Measurements from ENCODE around the gene ATG9B. TPM values are rescaled to one million over a fixed set of nuclear protein-coding genes. Genes with fewer than 3 reads are reported as not detected.

The ATG9B gene
- total and polyA plus RNA-seq, 5 donors: 0.18 to 0.43 (median 0.23) TPM; not detected in 2

DNA sequence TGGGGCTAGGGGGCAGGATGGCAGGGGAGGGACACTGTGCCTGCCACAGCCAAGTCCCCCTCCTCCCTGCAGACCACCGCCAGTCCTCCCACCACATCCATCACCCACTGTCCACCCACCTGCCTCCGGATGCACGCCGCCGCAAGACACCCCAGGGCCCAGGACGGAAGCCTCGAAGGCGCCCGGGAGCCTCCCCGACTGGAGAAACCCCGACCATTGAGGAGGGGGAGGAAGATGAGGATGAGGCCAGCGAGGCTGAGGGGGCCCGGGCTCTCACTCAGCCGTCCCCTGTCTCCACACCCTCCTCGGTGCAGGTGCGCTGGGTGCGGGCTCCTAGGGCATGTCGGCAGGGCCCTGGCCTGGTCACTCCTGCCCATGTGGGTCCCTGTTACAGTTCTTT, 40.2 kb upstream of the ATG9B start:
- H3K27me3 ChIP-seq (ENCODE audit: control insufficient read depth, insufficient read depth): no peaks in the 10 kb centered on the region
- H3K27ac ChIP-seq (ENCODE audit: low read length): no peak overlapping the region
- intact Hi-C loops (cut with DNase I): no loop called here
- 96% methylated on average over 18 of the region's 18 CpGs for WGBS
- no peak overlapping the region for H3K4me3 ChIP-seq (ENCODE audit: low read length)
- DNase-seq (no peak), ATAC-seq (no peak)
- H3K9me3 ChIP-seq (ENCODE audit: control insufficient read depth, low read length): no peaks in the 10 kb centered on the region
- H3K4me1 ChIP-seq (ENCODE audit: control insufficient read depth, insufficient read depth, low read length): no peaks in the 10 kb centered on the region

DNA sequence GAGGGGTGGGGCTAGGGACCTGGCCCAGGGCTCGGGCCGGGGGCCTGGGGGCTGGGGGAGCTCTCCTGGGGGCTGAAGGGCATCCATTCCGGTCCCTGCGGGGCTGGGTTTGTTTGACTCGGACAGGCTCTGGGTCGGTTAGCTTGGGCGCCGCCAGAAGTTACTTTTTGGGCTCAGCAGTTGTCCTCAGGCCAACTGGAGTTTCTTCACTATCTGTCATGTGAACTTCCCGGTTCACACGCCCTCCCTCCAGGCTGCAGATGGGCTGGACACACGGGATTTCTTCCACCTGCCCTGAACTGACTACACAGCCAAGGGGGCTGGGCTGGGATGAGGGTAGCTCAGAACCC, 38.9 kb upstream of the ATG9B start:
- H3K9me3 ChIP-seq (ENCODE audit: control insufficient read depth, low read length): no peaks in the 10 kb centered on the region
- H3K4me3 ChIP-seq (ENCODE audit: low read length): no peak overlapping the region
- DNase-seq (no peak), ATAC-seq (no peak)
- H3K4me1 ChIP-seq (ENCODE audit: control insufficient read depth, insufficient read depth, low read length): no peaks in the 10 kb centered on the region
- no peaks in the 10 kb centered on the region for H3K27me3 ChIP-seq (ENCODE audit: control insufficient read depth, insufficient read depth)
- 36% methylated on average over 11 of the region's 11 CpGs for WGBS
- H3K27ac ChIP-seq (ENCODE audit: low read length): peak overlapping the region; percentile 25
- intact Hi-C loops (cut with DNase I): no loop called here

DNA sequence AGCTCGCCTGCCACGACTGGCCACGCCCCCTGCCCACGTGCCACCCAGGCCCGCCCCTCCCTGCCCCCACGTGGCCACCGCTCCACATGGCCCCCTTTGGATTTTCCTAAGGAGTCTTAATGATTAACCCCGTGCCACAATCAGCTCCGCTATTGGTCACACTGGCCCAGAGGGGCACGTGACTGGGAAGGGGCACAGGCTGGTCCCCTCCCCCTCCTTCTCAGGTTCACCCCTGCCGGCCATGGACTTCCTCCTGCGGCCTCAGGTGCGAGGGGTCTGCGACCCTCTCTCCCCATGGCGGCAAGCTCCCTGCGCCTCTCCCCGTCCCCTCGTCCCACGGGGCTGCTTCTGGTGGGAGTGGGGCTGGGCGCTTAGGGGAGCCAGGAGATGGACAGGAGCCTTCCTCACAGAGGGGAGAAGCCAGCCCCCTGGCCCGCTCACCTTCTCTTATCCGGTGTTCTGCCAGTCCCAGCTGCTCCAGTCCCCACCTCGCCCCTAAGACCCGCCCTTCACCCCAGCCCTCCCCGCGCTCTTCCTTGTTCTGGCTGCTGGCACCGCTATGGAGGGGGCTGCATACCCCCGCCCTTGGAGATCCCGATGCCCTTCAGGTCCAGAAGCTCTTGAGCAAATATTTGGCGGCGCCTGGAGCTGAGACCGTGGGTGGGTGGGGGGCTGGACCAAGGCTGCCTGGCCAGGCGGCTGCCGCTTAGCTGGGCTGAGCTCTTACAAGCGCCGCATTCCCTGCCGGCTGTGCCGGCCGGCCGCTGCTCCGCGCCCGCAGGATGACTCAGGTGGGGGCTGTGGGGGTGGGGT, 38.3 kb upstream of the ATG9B start:
- intact Hi-C loops (cut with DNase I): no loop called here
- peak overlapping the region; percentile 43 for H3K27ac ChIP-seq (ENCODE audit: low read length)
- no peaks in the 10 kb centered on the region for H3K9me3 ChIP-seq (ENCODE audit: control insufficient read depth, low read length)
- 51% methylated on average over 43 of the region's 43 CpGs for WGBS
- H3K4me3 ChIP-seq (ENCODE audit: low read length): no peak overlapping the region
- no peaks in the 10 kb centered on the region for H3K27me3 ChIP-seq (ENCODE audit: control insufficient read depth, insufficient read depth)
- H3K4me1 ChIP-seq (ENCODE audit: control insufficient read depth, insufficient read depth, low read length): no peaks in the 10 kb centered on the region
- peak in 1 of 2 donors; percentile 8 for ATAC-seq
- peak in 2 of 3 donors; percentile 63 to 80 for DNase-seq

DNA sequence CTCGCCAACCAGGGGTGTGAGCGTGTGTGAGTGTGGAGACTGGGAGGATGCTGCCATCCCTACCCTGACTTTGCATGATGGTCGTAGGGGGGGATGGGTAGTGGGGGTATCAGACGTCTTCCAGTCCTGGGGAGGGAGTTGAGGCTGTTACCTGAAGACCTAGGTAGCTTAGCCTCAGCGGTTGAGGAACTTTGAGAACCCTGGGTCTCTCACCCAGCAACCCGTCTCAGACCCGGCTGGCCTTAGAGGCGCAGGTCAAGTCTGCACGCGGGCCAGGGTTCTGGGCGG, 37.8 kb upstream of the ATG9B start:
- no peaks in the 10 kb centered on the region for H3K27me3 ChIP-seq (ENCODE audit: control insufficient read depth, insufficient read depth)
- H3K4me1 ChIP-seq (ENCODE audit: control insufficient read depth, insufficient read depth, low read length): peaks cover 2% of the 10 kb centered on the region
- ATAC-seq (no peak), DNase-seq (no peak)
- H3K27ac ChIP-seq (ENCODE audit: low read length): no peak overlapping the region
- H3K9me3 ChIP-seq (ENCODE audit: control insufficient read depth, low read length): no peaks in the 10 kb centered on the region
- intact Hi-C loops (cut with DNase I): no loop called here
- H3K4me3 ChIP-seq (ENCODE audit: low read length): no peak overlapping the region
- 78% methylated on average over 11 of the region's 11 CpGs for WGBS

DNA sequence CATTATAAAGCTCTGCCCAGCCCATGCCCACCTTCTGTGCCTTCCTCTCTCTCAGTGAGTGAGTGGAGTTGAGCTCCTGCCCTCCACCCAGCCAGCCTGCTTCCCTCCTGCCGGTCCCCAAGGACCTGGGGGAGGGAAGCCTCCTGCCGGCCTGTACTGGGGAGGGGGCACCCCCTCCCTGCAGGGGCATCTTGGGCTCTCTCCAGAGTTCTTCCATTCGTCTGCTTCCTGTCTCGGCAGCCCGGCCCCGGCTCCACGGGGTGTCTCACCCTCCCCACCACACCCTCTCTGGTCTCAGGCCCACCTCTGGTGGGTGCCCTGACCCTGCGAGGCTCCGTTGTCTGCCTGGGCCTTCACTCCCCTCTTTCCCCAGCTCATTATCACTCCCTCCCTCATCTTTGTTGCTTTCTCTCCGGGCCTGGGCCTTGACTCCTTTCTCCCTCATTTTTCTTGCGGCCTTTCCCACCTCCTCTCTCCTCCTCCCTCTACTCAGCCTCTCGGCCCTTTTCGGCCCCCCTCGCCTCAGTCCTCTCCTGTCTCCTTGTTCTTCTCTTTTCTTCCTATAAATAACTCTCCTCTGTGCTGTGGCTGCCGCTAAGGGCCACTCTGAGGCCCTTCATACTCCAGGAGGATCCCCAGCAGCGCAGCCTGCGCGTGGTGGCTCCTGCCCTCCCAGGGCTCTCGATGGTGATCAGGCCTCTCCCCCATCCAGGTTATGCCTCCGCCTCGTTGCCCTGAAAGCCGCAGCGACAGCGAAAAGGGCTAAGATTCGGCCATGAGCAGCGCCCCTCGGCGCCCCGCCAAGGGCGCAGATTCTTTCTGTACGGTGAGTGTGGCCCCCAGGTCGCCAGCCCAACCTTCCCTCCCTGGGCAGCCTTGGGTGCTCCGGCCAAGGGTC, 37.2 kb upstream of the ATG9B start:
- DNase-seq (peak in 1 of 3 donors; percentile 68), ATAC-seq (no peak)
- 57% methylated on average over 33 of the region's 33 CpGs for WGBS
- intact Hi-C loops (cut with DNase I): no loop called here
- Histone ChIP-seq H3K4me1 (ENCODE audit: control insufficient read depth, insufficient read depth, low read length) (peaks cover 4% of the 10 kb centered on the region), H3K9me3 (ENCODE audit: control insufficient read depth, low read length) (no peaks in the 10 kb centered on the region), H3K4me3 (ENCODE audit: low read length) (no peak overlapping the region), H3K27me3 (ENCODE audit: control insufficient read depth, insufficient read depth) (no peaks in the 10 kb centered on the region), H3K27ac (ENCODE audit: low read length) (no peak overlapping the region)

DNA sequence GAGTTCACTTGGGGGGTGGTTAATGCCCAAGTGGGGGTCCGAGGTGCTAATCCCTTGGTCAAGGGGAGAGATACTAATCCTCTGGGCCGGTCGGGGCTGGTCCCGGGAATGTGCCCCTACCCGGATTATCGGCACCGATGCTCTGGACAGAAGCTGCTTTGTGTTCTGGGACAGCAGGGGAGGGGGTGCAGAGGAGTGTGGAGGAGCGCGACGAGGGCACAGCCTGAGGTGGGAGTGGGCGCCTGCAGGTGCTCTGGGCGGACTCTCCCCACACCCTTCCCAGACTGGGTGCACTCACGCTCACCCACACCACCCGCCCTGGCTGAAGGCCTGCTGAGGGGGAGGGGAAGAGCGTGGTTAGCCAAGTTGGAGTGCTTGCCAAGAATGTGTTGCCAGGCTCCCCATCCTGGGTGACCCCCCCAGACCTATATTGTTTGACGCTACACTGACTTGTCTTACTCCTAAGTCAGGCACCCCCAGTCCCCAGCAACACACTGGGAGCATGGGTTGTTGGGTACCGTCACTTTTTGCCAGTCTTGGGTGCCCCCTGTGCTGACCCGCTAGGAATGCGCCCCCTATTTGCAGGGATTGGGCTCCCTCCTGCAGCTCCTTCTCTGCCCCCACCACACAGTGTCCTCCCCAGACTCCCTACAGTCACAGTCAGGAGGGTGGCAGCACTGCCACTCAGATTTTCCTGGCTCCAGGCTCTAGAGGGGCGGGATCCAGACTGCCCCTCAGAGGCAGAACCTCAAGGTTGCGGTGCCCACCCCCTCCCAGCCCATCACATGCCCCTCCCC, 36.3 kb upstream of the ATG9B start:
- Histone ChIP-seq H3K27me3 (ENCODE audit: control insufficient read depth, insufficient read depth) (no peaks in the 10 kb centered on the region), H3K27ac (ENCODE audit: low read length) (no peak overlapping the region), H3K4me1 (ENCODE audit: control insufficient read depth, insufficient read depth, low read length) (peaks cover 4% of the 10 kb centered on the region), H3K4me3 (ENCODE audit: low read length) (peak overlapping the region; percentile 91), H3K9me3 (ENCODE audit: control insufficient read depth, low read length) (no peaks in the 10 kb centered on the region)
- DNase-seq (peak in 1 of 3 donors; percentile 74), ATAC-seq (no peak)
- intact Hi-C loops (cut with DNase I): no loop called here
- WGBS: 10% methylated on average over 21 of the region's 21 CpGs

DNA sequence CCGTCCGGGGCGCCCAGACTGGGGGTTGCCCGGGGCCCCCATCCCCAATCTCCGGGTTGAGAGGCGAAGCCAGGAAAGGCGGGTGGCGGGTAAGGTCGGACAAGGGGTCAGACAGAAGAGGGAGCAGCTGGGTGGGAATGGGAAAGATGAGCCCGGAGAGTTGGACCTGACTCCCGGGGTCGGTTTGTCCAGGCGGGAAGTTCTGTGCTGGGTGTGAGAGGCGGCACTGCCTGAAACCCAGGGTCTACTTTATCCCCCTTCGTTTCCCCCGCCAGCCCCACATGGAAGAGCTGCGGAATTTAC, 35.8 kb upstream of the ATG9B start:
- Histone ChIP-seq H3K4me1 (ENCODE audit: control insufficient read depth, insufficient read depth, low read length) (peaks cover 4% of the 10 kb centered on the region), H3K27me3 (ENCODE audit: control insufficient read depth, insufficient read depth) (no peaks in the 10 kb centered on the region), H3K9me3 (ENCODE audit: control insufficient read depth, low read length) (no peaks in the 10 kb centered on the region), H3K4me3 (ENCODE audit: low read length) (peak overlapping the region; percentile 91), H3K27ac (ENCODE audit: low read length) (no peak overlapping the region)
- DNase-seq (no peak), ATAC-seq (no peak)
- WGBS: under 1% methylated on average over 17 of the region's 17 CpGs
- intact Hi-C loops (cut with DNase I): no loop called here

DNA sequence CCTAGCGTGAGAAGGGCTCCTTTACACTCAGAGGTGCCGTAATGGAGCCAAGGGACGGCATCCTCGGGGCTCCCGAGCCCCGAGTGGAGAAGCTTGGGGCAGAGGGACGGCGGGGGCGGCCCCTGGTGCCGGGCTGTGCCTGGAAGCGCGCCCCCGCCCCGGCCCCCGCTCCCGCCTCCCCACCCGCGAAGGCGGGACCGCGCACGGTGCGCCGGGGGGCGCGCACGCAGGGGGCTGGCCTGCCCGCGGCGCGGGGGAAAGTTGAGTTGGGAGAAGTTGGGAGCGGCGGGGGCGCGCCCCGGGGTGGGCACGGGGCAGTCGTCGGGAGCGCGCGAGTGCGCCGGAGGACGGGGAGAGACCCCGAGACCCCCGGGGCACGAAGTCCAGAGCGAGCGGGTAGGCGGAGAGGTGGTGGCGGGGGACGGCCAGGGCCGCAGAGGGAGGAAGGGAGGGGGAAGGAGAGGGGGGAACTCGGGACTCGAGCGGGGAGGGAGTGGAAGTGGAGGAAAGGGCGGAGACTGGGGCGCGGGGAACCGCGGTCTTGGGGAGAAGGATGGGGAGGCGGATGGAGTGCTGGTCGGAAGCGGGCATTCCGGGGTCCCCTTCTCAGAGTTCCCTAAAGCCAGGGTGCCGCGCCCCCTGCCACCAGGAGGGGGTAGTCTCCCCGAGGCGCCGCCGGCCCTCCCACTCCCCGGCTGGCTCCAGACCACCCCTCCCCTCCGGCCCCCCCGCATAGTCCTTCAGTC, 35.2 kb upstream of the ATG9B start, which contains the start of gene SLC4A2:
SLC4A2 (plus strand) TSS at position 223 of the 746 bp plus-strand sequence. CDS start 2,399 bp downstream, outside the sequence.
- intact Hi-C loops (cut with DNase I): no loop called here
- Histone ChIP-seq H3K27ac (ENCODE audit: low read length) (peak within 1 kb of the TSS; percentile 98), H3K4me3 (ENCODE audit: low read length) (peak within 1 kb of the TSS; percentile 91), H3K4me1 (ENCODE audit: control insufficient read depth, insufficient read depth, low read length) (peaks cover 4% of the 10 kb centered on the region), H3K9me3 (ENCODE audit: control insufficient read depth, low read length) (no peaks in the 10 kb centered on the region), H3K27me3 (ENCODE audit: control insufficient read depth, insufficient read depth) (no peaks in the 10 kb centered on the region)
- peak; percentile 85 to 94 (median 94) for DNase-seq
- under 1% methylated on average over 75 of the region's 75 CpGs for WGBS
- peak; percentile 62 to 71 for ATAC-seq

DNA sequence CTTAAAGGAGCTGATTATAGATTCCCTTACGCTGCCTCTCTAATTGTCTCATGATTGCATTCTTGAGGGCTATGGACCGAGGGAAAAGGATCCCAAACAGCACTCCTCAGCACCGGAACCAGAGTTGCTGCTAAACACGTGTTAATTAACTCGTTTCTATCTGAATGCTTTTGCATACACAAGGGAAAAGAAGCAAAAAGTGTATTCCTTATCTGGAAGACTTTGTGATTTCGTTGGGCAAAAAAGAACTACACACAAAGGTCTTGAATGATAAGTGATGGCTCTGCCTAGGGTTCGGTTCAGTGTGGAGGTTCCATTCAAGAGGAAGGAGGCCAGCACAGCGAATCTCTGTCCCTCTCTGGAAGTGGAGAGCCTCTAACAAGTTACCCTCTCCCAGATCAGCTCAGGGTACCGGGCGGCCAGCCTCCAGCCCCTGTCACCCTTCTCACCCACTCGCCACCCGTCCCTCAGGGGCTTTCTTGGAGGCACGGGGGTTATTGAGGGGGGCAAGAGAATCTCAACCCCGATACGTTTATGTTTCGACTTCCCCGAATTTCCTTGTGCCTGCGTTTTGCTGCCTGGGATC, 34.6 kb upstream of the ATG9B start:
- H3K4me1 ChIP-seq (ENCODE audit: control insufficient read depth, insufficient read depth, low read length): peaks cover 4% of the 10 kb centered on the region
- intact Hi-C loops (cut with DNase I): no loop called here
- 5% methylated on average over 18 of the region's 18 CpGs for WGBS
- peak overlapping the region; percentile 98 for H3K27ac ChIP-seq (ENCODE audit: low read length)
- DNase-seq (no peak), ATAC-seq (no peak)
- H3K4me3 ChIP-seq (ENCODE audit: low read length): peak overlapping the region; percentile 91
- no peaks in the 10 kb centered on the region for H3K27me3 ChIP-seq (ENCODE audit: control insufficient read depth, insufficient read depth)
- no peaks in the 10 kb centered on the region for H3K9me3 ChIP-seq (ENCODE audit: control insufficient read depth, low read length)

All from right cardiac atrium (tissue), 5 donors.